Omental fat pad (tissue), 4 donors: ENCODE data around the gene GPR27. TPM values are rescaled to one million over a fixed set of nuclear protein-coding genes. Genes with fewer than 3 reads are reported as not detected.

ENCODE experiments used
- ATAC-seq: fragments of 150-250 bp; one replicate; pipeline ENCODE4 v1.9.1; 2016; ENCODE audit warnings: mild to moderate bottlenecking, moderate library complexity; ENCODE audit not compliant: low FRiP score
- DNase-seq: peaks from one replicate; pipeline ENCODE4 v3.0.0-alpha.2; 2019; ENCODE audit warnings: low spot score
- total RNA-seq, 4 donors: library from RNA; depleted of rRNA; stranded (reverse); fragments of >200 nt; gene quantifications; one replicate each; pipeline ENCODE4 v1.1.0, GENCODE V29; 2016
- TF ChIP-seq, protein P1 (sequence below), 3 donors: fragments of 450-650 bp; IDR thresholded peaks; one replicate each; pipeline ENCODE4 v1.5.1; 2016 to 2017; ENCODE audit warnings: antibody characterized with exemption in 3 of 3, mild to moderate bottlenecking in 3 of 3, moderate library complexity in 2 of 3

The GPR27 gene
- total RNA-seq, 4 donors from 2014 or later = 0.19 to 4.1 (median 0.84) TPM; not detected in 1

DNA sequence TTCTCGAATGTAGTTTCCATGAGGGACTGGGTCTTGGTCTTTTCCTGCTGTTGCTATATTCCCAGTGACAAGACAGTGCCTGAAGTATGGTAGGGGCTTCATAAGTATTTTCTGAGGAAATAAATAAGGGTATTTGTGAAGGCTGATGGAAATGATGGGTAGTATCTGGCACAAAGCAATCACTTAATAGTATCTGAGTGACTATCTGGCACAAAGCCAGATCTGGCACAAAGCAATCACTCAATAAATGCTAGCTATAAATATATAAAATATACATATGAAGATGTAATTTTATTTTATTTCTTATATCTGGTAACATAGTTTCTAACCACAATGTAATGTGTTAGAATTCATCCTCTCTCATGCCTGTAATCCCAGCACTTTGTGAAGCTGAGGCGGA lies 52.0 kb downstream of the GPR27 start:
- no peak for ATAC-seq
- no peak for DNase-seq
- TF ChIP-seq, protein P1, sequence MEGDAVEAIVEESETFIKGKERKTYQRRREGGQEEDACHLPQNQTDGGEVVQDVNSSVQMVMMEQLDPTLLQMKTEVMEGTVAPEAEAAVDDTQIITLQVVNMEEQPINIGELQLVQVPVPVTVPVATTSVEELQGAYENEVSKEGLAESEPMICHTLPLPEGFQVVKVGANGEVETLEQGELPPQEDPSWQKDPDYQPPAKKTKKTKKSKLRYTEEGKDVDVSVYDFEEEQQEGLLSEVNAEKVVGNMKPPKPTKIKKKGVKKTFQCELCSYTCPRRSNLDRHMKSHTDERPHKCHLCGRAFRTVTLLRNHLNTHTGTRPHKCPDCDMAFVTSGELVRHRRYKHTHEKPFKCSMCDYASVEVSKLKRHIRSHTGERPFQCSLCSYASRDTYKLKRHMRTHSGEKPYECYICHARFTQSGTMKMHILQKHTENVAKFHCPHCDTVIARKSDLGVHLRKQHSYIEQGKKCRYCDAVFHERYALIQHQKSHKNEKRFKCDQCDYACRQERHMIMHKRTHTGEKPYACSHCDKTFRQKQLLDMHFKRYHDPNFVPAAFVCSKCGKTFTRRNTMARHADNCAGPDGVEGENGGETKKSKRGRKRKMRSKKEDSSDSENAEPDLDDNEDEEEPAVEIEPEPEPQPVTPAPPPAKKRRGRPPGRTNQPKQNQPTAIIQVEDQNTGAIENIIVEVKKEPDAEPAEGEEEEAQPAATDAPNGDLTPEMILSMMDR (IDR thresholded peaks at IDR 0.05) = no peak

Other genes starting within 250 kb of the GPR27 start
- gene FOXP1, start 170.1 kb upstream of the GPR27 start, total RNA-seq = 100 to 1,000 TPM in 1 of 4 donors, 10 to 100 TPM in 3; 72.4 to 128 (median 76.7) TPM
- gene EIF4E3, start 28.5 kb upstream of the GPR27 start, total RNA-seq = 10 to 100 TPM; 20.3 to 31.7 (median 26.3) TPM
- 1 to 10 TPM in 1 of 4 donors, under 1 TPM in 3; 0.24 to 7.6 (median 0.87) TPM for gene PROK2, start 31.3 kb downstream of the GPR27 start, total RNA-seq